WTC11 (cell line): Measurements from ENCODE around the gene MACO1.

Experiments
- ARID4B ChIP-seq: sonication (generic); formaldehyde crosslinking; IDR thresholded peaks from 2 replicates; pipeline ENCODE4 v1.8.0; 2023; ENCODE audit warnings: missing genetic modification reagents, mild to moderate bottlenecking, borderline replicate concordance
- ATF1 ChIP-seq: sonication (generic); formaldehyde crosslinking; IDR thresholded peaks from 2 replicates; pipeline ENCODE4 v1.8.1; 2023; ENCODE audit warnings: mild to moderate bottlenecking, moderate library complexity, missing genetic modification reagents
- ESRRA ChIP-seq: sonication (generic); formaldehyde crosslinking; IDR thresholded peaks from 2 replicates; pipeline ENCODE4 v1.8.1; 2022; ENCODE audit warnings: mild to moderate bottlenecking, missing genetic modification reagents, borderline replicate concordance
- MAX ChIP-seq: sonication (generic); formaldehyde crosslinking; IDR thresholded peaks from 2 replicates; pipeline ENCODE4 v1.8.0; 2022; ENCODE audit warnings: mild to moderate bottlenecking, missing genetic modification reagents
- NR1H2 ChIP-seq: sonication (generic); formaldehyde crosslinking; IDR thresholded peaks from 2 replicates; pipeline ENCODE4 v1.9.0; 2021; ENCODE audit warnings: mild to moderate bottlenecking, moderate library complexity, missing genetic modification reagents
- NR2C2 ChIP-seq: sonication (generic); formaldehyde crosslinking; IDR thresholded peaks from 2 replicates; pipeline ENCODE4 v1.8.0; 2022; ENCODE audit warnings: mild to moderate bottlenecking, missing genetic modification reagents
- TCF7 ChIP-seq: sonication (generic); formaldehyde crosslinking; IDR thresholded peaks from 2 replicates; pipeline ENCODE4 v1.8.0; 2022; ENCODE audit warnings: mild to moderate bottlenecking, low read depth, missing genetic modification reagents, moderate library complexity
- TF ChIP-seq, protein P1 (sequence below): fragments of 200-600 bp; IDR thresholded peaks from 2 replicates; pipeline ENCODE4 v1.8.0; 2022; ENCODE audit warnings: antibody characterized with exemption
- TF ChIP-seq, protein P2 (sequence below): sonication (generic); formaldehyde crosslinking; IDR thresholded peaks from 2 replicates; pipeline ENCODE4 v1.8.1; 2023; ENCODE audit warnings: mild to moderate bottlenecking, missing genetic modification reagents, moderate library complexity
- TF ChIP-seq, protein P3 (sequence below): sonication (generic); formaldehyde crosslinking; IDR thresholded peaks from 2 replicates; pipeline ENCODE4 v1.8.1; 2023; ENCODE audit warnings: mild to moderate bottlenecking, missing genetic modification reagents

DNA sequence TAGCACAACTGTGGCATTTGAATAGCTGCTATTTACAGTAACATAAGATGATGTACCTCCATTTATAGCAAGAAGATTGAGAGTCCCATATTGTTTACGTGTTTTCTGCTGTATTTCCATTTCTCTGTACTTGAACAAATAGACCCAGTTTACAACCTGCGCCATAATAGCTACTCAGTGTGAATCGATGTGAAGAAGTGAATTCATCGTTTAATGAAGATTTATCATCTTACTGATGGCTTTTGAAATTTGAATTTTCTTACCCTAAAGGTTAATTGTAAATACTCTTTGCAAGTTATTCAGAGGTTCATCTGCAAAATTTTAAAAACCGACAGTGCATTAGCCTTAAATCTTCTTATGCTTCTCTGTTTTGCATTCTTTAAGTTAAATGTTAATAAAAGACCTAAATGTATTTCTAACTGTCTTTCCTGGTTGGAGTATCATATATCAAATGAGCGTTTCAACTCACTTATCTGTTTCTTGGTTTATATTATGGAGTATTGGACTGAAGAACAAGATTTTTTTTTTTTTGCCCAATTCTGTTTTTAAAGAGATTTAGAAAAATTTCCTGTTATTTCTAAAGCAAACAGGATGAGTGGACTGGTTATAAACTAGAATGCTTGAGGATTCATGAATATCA, 2.2 kb downstream of the MACO1 start:
- no peak for TF ChIP-seq NR1H2
- TF ChIP-seq ATF1 (CRISPR knock-in tag), result no peak
- TF ChIP-seq, protein P1, sequence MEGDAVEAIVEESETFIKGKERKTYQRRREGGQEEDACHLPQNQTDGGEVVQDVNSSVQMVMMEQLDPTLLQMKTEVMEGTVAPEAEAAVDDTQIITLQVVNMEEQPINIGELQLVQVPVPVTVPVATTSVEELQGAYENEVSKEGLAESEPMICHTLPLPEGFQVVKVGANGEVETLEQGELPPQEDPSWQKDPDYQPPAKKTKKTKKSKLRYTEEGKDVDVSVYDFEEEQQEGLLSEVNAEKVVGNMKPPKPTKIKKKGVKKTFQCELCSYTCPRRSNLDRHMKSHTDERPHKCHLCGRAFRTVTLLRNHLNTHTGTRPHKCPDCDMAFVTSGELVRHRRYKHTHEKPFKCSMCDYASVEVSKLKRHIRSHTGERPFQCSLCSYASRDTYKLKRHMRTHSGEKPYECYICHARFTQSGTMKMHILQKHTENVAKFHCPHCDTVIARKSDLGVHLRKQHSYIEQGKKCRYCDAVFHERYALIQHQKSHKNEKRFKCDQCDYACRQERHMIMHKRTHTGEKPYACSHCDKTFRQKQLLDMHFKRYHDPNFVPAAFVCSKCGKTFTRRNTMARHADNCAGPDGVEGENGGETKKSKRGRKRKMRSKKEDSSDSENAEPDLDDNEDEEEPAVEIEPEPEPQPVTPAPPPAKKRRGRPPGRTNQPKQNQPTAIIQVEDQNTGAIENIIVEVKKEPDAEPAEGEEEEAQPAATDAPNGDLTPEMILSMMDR, result no peak
- TF ChIP-seq ARID4B, result no peak
- TF ChIP-seq ESRRA (CRISPR knock-in tag), result no peak
- no peak for TF ChIP-seq MAX (CRISPR knock-in tag)
- TF ChIP-seq, protein P2, sequence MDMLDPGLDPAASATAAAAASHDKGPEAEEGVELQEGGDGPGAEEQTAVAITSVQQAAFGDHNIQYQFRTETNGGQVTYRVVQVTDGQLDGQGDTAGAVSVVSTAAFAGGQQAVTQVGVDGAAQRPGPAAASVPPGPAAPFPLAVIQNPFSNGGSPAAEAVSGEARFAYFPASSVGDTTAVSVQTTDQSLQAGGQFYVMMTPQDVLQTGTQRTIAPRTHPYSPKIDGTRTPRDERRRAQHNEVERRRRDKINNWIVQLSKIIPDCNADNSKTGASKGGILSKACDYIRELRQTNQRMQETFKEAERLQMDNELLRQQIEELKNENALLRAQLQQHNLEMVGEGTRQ, result no peak
- TF ChIP-seq TCF7, result no peak
- TF ChIP-seq, protein P3, sequence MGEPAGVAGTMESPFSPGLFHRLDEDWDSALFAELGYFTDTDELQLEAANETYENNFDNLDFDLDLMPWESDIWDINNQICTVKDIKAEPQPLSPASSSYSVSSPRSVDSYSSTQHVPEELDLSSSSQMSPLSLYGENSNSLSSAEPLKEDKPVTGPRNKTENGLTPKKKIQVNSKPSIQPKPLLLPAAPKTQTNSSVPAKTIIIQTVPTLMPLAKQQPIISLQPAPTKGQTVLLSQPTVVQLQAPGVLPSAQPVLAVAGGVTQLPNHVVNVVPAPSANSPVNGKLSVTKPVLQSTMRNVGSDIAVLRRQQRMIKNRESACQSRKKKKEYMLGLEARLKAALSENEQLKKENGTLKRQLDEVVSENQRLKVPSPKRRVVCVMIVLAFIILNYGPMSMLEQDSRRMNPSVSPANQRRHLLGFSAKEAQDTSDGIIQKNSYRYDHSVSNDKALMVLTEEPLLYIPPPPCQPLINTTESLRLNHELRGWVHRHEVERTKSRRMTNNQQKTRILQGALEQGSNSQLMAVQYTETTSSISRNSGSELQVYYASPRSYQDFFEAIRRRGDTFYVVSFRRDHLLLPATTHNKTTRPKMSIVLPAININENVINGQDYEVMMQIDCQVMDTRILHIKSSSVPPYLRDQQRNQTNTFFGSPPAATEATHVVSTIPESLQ (CRISPR knock-in tag), result no peak
- no peak for TF ChIP-seq NR2C2
